ENCODE results near the gene SUSD2. TPM values are rescaled to one million over a fixed set of nuclear protein-coding genes. Genes with fewer than 3 reads are reported as not detected.

Gene SUSD2
- total and polyA plus RNA-seq, 2 donors from 2014 or later: 14.8 to 25.2 TPM

DNA sequence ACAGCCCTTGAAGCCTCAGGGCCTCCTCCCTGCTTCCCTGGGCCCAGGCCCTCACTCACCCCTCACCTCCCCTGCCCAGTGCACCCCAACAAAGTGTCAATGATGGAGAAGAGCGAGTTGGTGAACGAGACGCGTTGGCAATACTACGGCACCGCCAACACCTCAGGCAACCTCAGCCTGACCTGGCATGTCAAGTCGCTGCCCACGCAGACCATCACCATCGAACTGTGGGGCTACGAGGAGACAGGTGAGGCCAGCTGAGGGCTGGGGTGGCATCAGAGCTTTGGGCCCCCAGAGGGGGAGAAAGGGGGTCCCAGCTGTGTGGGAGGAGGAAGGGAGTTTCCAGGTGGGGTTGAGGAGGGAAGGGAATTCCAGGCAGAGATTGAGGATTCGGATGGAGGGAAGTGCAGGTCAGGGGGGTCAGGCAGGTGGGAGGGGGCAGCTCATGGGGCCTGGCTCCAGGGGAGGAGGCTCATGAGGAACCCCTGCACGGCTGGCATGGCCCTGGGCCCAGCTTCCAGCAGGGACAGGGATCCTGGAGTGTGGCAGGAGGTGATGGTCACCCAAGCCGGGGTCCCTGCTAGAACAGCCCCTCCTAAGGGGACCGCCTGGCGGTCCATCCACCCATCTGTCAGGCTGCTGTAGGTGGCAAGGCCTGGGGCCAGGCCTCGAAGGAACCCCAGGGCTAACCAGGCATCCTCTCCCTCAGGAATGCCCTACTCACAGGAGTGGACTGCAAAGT lies 2.9 kb downstream of the SUSD2 start:
- Histone ChIP-seq H3K36me3 (ENCODE audit: control insufficient read depth in 2 of 3, insufficient read depth in 3 of 3, low read length in 3 of 3) (peaks cover 0 to 3% (median 0%) of the 10 kb centered on the region in 3 donors), H3K4me1 (ENCODE audit: control insufficient read depth in 2 of 3, insufficient read depth in 2 of 3, low read depth in 1 of 3, low read length in 3 of 3) (peaks cover 0 to 25% (median 8%) of the 10 kb centered on the region in 3 donors), H3K9ac (ENCODE audit: low read length in 3 of 3) (no peak overlapping the region), H3K9me3 (ENCODE audit: control insufficient read depth in 2 of 3, insufficient read depth in 1 of 3, low read length in 3 of 3) (no peaks in the 10 kb centered on the region), H3K27ac (ENCODE audit: low read depth in 2 of 2, low read length in 2 of 2) (no peak overlapping the region), H3K4me3 (ENCODE audit: low read length in 3 of 3) (no peak overlapping the region), H3K27me3 (ENCODE audit: control insufficient read depth, insufficient read depth, low read length) (no peaks in the 10 kb centered on the region)
- FAIRE-seq: no peak
- TF ChIP-seq, protein P1, sequence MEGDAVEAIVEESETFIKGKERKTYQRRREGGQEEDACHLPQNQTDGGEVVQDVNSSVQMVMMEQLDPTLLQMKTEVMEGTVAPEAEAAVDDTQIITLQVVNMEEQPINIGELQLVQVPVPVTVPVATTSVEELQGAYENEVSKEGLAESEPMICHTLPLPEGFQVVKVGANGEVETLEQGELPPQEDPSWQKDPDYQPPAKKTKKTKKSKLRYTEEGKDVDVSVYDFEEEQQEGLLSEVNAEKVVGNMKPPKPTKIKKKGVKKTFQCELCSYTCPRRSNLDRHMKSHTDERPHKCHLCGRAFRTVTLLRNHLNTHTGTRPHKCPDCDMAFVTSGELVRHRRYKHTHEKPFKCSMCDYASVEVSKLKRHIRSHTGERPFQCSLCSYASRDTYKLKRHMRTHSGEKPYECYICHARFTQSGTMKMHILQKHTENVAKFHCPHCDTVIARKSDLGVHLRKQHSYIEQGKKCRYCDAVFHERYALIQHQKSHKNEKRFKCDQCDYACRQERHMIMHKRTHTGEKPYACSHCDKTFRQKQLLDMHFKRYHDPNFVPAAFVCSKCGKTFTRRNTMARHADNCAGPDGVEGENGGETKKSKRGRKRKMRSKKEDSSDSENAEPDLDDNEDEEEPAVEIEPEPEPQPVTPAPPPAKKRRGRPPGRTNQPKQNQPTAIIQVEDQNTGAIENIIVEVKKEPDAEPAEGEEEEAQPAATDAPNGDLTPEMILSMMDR (IDR thresholded peaks at IDR 0.05; ENCODE audit: borderline replicate concordance, extremely low read depth, insufficient read depth): no peak
- peak in 1 of 5 donors; percentile 61 for DNase-seq
- intact Hi-C loops (cut with DNase I): no loop called here

DNA sequence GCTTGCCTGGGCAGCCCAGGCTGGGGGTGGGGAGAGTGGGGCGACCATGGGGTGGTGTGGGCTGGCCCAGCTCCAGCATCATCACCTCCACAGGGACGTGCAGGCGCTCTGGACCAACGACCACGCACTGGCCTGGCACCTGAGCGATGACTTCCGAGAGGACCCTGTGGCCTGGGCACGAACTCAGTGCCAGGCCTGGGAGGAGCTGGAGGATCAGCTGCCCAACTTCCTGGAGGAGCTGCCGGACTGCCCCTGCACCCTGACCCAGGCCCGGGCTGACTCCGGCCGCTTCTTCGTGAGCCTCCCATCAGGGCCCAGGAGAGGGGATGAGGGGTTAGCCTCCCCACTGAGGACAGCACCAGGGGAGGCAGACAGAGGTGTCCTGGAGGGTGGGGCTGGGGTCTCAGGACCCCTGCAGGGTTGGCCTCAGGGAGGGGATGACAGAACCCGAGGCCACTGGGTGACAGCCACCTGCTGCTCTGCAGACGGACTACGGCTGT lies 3.8 kb downstream of the SUSD2 start:
- H3K27me3 ChIP-seq (ENCODE audit: control insufficient read depth, insufficient read depth, low read length): no peaks in the 10 kb centered on the region
- H3K27ac ChIP-seq (ENCODE audit: low read depth in 2 of 2, low read length in 2 of 2): no peak overlapping the region
- DNase-seq: peak in 2 of 5 donors; percentile 28 to 65
- no peak for FAIRE-seq
- intact Hi-C loops (cut with DNase I): no loop called here
- H3K9ac ChIP-seq (ENCODE audit: low read length in 3 of 3): no peak overlapping the region
- H3K4me1 ChIP-seq (ENCODE audit: control insufficient read depth in 2 of 3, insufficient read depth in 2 of 3, low read depth in 1 of 3, low read length in 3 of 3): peaks cover 0 to 32% (median 8%) of the 10 kb centered on the region in 3 donors
- TF ChIP-seq, protein P1 (IDR thresholded peaks at IDR 0.05; ENCODE audit: borderline replicate concordance, extremely low read depth, insufficient read depth): no peak
- H3K9me3 ChIP-seq (ENCODE audit: control insufficient read depth in 2 of 3, insufficient read depth in 1 of 3, low read length in 3 of 3): no peaks in the 10 kb centered on the region
- H3K36me3 ChIP-seq (ENCODE audit: control insufficient read depth in 2 of 3, insufficient read depth in 3 of 3, low read length in 3 of 3): peaks cover 0 to 3% (median 0%) of the 10 kb centered on the region in 3 donors
- no peak overlapping the region for H3K4me3 ChIP-seq (ENCODE audit: low read length in 3 of 3)

DNA sequence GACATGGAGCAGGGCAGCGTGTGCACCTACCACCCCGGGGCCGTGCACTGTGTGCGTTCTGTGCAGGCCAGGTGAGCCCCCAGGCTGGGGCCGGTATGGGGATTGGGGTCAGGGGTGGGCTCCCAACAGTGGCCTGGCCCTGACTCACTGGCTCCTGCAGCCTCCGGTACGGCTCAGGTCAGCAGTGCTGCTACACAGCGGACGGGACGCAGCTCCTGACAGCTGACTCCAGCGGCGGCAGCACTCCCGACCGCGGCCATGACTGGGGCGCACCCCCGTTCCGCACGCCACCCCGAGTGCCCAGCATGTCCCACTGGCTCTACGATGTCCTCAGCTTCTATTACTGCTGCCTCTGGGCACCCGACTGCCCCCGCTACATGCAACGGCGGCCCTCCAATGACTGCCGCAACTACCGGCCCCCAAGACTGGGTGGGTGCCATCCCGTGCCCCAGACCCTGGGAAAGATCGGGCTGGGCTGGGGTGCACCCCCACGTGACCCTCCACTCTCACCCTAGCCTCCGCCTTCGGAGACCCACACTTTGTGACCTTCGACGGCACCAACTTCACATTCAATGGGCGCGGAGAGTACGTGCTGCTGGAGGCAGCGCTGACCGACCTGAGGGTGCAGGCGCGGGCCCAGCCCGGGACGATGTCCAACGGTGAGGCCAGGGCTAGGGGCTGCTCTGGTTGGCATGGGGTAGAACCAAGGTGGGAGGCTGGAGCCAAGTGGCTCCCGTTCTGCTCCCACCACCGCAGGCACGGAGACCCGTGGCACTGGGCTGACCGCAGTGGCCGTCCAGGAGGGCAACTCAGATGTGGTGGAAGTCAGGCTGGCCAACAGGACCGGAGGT lies 4.4 kb downstream of the SUSD2 start:
- H3K4me1 ChIP-seq (ENCODE audit: control insufficient read depth in 2 of 3, insufficient read depth in 2 of 3, low read depth in 1 of 3, low read length in 3 of 3): peaks cover 0 to 33% (median 8%) of the 10 kb centered on the region in 3 donors
- no peak overlapping the region for H3K27ac ChIP-seq (ENCODE audit: low read depth in 2 of 2, low read length in 2 of 2)
- H3K27me3 ChIP-seq (ENCODE audit: control insufficient read depth, insufficient read depth, low read length): no peaks in the 10 kb centered on the region
- intact Hi-C loops (cut with DNase I): no loop called here
- no peaks in the 10 kb centered on the region for H3K9me3 ChIP-seq (ENCODE audit: control insufficient read depth in 2 of 3, insufficient read depth in 1 of 3, low read length in 3 of 3)
- FAIRE-seq (no peak), DNase-seq (peak in 2 of 5 donors; percentile 40 to 68)
- no peak overlapping the region for H3K9ac ChIP-seq (ENCODE audit: low read length in 3 of 3)
- no peak overlapping the region for H3K4me3 ChIP-seq (ENCODE audit: low read length in 3 of 3)
- peaks cover 0 to 3% (median 0%) of the 10 kb centered on the region in 3 donors for H3K36me3 ChIP-seq (ENCODE audit: control insufficient read depth in 2 of 3, insufficient read depth in 3 of 3, low read length in 3 of 3)
- TF ChIP-seq, protein P1 (IDR thresholded peaks at IDR 0.05; ENCODE audit: borderline replicate concordance, extremely low read depth, insufficient read depth): no peak

Data from kidney (tissue), 14 donors.